Thyroid gland (tissue), 4 donors: ENCODE data around the gene SUN3. TPM values are rescaled to one million over a fixed set of nuclear protein-coding genes. Genes with fewer than 3 reads are reported as not detected.

Experiments used
- DNase-seq, 2 donors: peaks; one replicate each; pipeline ENCODE4 v3.0.0-alpha.2; 2019
- H3K27ac ChIP-seq, 3 donors: fragments of 200-600 bp; sonication (generic); 1 replicate in 2 of 3; 2 replicates in 1 of 3; pipeline ENCODE4 v1.5.1; 2016 to 2019; ENCODE audit warnings: mild to moderate bottlenecking in 1 of 3, moderate library complexity in 1 of 3
- H3K27me3 ChIP-seq: fragments of 200-600 bp; sonication (generic); one replicate; pipeline ENCODE4 v1.5.1; 2019
- H3K36me3 ChIP-seq, 2 donors: fragments of 200-600 bp; sonication (generic); one replicate each; pipeline ENCODE4 v1.5.1; 2016 to 2019
- H3K4me1 ChIP-seq, 2 donors: fragments of 200-600 bp; sonication (generic); one replicate each; pipeline ENCODE4 v1.5.1; 2017 to 2019
- H3K4me3 ChIP-seq, 3 donors: fragments of 200-600 bp; sonication (generic); replicated peaks in 1 of 3; 1 replicate in 2 of 3; 2 replicates in 1 of 3; pipeline ENCODE4 v1.5.1; 2016; ENCODE audit warnings: mild to moderate bottlenecking in 1 of 3
- H3K9me3 ChIP-seq: fragments of 200-600 bp; sonication (generic); one replicate; pipeline ENCODE4 v1.5.1; 2017
- POLR2A ChIP-seq, 2 donors: fragments of 450-650 bp; IDR thresholded peaks; one replicate each; pipeline ENCODE4 v1.6.1; 2017; ENCODE audit warnings: antibody characterized with exemption in 2 of 2, mild to moderate bottlenecking in 2 of 2, moderate library complexity in 1 of 2
- WGBS, 2 donors: methylation state at CpG; one replicate each; pipeline ENCODE4 v1.1.5; 2017; 5-methylcytosine and 5-hydroxymethylcytosine counted together
- intact Hi-C: fragments of 100-400 bp; cut with DNase I; formaldehyde crosslinking; loops from one replicate; pipeline ENCODE4 v1.15.1; 2023
- total RNA-seq, 4 donors: library from RNA; depleted of rRNA; stranded (reverse); fragments of >200 nt; gene quantifications; one replicate each; pipeline ENCODE4 v1.2.3, GENCODE V29; 2016
- TF ChIP-seq, protein P1 (sequence below), 6 experiments: fragments of 200-600 bp in 3 of 6; fragments of 450-650 bp in 3 of 6; sonication (generic) in 3 of 6; IDR thresholded peaks; one replicate each; pipeline ENCODE4 v1.5.1; 2016 to 2019; ENCODE audit warnings: antibody characterized with exemption in 6 of 6, mild to moderate bottlenecking in 2 of 6, inconsistent platforms in 1 of 6, moderate library complexity in 1 of 6

The SUN3 gene
- total RNA-seq, 4 donors from 2014 or later = not detected

DNA sequence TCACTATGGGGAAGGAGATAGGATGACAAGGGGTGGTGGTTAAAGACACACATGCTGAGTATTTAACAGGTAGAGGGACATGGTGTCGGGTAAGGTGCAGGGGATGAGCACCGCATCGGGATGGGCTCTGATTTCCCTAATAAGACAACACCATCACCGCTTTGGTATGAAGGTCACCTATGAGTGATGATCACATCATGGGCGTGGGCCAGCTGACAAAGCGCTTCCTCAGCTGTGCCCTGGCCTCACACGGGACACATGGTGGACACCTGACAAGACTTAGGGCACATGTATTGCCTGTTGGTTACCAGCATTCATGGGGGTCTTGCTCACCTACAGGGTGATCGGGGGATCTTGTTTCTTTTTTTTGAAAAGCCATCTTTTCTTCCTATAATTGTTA, 19.2 kb upstream of the SUN3 start:
- WGBS, 2 donors = 96 to 99% methylated on average over 8 of the region's 8 CpGs
- no peak for DNase-seq
- H3K36me3 ChIP-seq = no peaks in the 10 kb centered on the region
- no peak overlapping the region for H3K4me3 ChIP-seq
- intact Hi-C loops = no loop called here
- no peaks in the 10 kb centered on the region for H3K4me1 ChIP-seq
- no peaks in the 10 kb centered on the region for H3K9me3 ChIP-seq
- no peaks in the 10 kb centered on the region for H3K27me3 ChIP-seq
- TF ChIP-seq, protein P1, sequence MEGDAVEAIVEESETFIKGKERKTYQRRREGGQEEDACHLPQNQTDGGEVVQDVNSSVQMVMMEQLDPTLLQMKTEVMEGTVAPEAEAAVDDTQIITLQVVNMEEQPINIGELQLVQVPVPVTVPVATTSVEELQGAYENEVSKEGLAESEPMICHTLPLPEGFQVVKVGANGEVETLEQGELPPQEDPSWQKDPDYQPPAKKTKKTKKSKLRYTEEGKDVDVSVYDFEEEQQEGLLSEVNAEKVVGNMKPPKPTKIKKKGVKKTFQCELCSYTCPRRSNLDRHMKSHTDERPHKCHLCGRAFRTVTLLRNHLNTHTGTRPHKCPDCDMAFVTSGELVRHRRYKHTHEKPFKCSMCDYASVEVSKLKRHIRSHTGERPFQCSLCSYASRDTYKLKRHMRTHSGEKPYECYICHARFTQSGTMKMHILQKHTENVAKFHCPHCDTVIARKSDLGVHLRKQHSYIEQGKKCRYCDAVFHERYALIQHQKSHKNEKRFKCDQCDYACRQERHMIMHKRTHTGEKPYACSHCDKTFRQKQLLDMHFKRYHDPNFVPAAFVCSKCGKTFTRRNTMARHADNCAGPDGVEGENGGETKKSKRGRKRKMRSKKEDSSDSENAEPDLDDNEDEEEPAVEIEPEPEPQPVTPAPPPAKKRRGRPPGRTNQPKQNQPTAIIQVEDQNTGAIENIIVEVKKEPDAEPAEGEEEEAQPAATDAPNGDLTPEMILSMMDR (IDR thresholded peaks at IDR 0.05) = no peak
- no peak for TF ChIP-seq POLR2A (IDR thresholded peaks at IDR 0.05)
- H3K27ac ChIP-seq = no peak overlapping the region

DNA sequence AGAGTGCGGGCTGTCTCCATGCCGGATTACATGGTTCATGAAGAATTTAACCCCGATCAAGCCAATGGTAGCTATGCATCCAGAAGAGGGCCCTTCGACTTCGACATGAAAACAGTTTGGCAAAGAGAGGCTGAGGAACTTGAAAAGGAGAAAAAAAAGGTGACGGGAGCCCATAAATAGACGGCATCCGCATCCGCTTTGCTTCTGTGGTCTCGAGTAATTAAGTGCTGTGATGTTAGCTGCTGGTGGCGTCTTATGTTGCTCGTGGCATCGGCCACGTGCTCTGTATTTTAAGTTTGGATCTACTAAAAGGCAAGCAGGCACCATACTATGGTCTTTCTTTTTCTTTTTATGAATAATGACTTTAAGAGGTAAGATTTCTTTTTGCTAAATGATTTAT, 17.6 kb upstream of the SUN3 start:
- no peaks in the 10 kb centered on the region for H3K9me3 ChIP-seq
- no peak overlapping the region for H3K27ac ChIP-seq
- H3K4me1 ChIP-seq = no peaks in the 10 kb centered on the region
- no peaks in the 10 kb centered on the region for H3K36me3 ChIP-seq
- WGBS, 2 donors = 74 to 75% methylated on average over 14 of the region's 14 CpGs
- intact Hi-C loops = no loop called here
- H3K27me3 ChIP-seq = no peaks in the 10 kb centered on the region
- TF ChIP-seq, protein P1 (IDR thresholded peaks at IDR 0.05) = no peak
- TF ChIP-seq POLR2A (IDR thresholded peaks at IDR 0.05) = no peak
- no peak overlapping the region for H3K4me3 ChIP-seq
- no peak for DNase-seq

DNA sequence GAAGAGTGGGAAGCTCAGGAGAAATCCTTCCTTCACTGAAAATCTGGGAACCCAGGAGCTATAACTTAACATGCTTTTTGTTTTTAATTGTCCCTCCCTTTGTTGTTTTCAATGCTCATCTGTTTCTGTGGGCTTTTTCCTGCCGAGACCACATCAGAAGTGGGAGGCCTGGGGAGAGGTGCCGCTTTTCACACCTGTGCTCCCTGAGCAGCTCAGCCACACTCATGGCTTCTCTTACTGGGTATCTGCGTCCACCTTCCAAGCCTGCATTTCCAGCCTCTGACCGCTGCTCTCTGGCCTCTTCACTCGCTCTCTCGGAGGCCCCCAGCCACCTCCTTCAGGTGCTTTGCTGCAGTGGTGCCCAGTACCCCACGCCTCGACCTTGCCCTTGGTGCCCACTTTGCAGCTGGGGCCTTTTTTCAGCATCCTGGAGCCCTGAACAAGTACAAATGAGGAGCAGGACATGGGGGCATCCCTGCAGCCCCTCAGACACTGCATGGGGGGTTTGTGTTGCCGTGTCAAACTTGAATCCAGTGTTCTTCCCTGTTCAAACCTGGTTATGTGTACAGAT, 16.4 kb upstream of the SUN3 start:
- Histone ChIP-seq H3K27me3 (no peaks in the 10 kb centered on the region), H3K27ac (no peak overlapping the region), H3K4me1 (no peaks in the 10 kb centered on the region), H3K4me3 (no peak overlapping the region), H3K36me3 (no peaks in the 10 kb centered on the region), H3K9me3 (no peaks in the 10 kb centered on the region)
- intact Hi-C loops = no loop called here
- no peak for DNase-seq
- TF ChIP-seq, protein P1 (IDR thresholded peaks at IDR 0.05) = no peak
- TF ChIP-seq POLR2A (IDR thresholded peaks at IDR 0.05) = no peak
- WGBS, 2 donors = 73 to 76% methylated on average over 9 of the region's 9 CpGs

DNA sequence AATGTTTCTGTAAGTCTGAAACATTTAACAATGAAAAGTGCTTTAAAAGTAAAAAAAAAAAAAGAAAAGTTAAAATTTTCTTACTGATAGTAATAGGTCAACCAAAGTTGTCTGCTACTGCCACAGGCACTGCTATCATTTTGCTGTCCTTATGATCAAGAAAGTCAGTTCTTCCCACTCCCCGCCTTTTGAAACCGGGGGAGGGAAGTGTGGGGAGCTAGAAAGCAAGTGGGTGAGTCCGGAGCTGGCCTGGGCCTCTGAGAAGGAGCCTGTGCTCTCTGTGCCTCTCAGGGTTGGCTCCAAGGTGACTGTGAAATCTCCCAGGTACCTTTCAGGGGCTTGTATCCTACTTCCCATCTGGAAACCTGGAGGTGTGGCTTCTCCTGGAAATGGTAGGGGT, 13.7 kb upstream of the SUN3 start:
- Histone ChIP-seq H3K9me3 (no peaks in the 10 kb centered on the region), H3K36me3 (no peaks in the 10 kb centered on the region), H3K27ac (no peak overlapping the region), H3K4me3 (no peak overlapping the region), H3K4me1 (no peaks in the 10 kb centered on the region), H3K27me3 (no peaks in the 10 kb centered on the region)
- TF ChIP-seq POLR2A (IDR thresholded peaks at IDR 0.05) = no peak
- TF ChIP-seq, protein P1 (IDR thresholded peaks at IDR 0.05) = no peak
- WGBS, 2 donors = 61% methylated on average over 3 of the region's 3 CpGs
- no peak for DNase-seq
- intact Hi-C loops = no loop called here

DNA sequence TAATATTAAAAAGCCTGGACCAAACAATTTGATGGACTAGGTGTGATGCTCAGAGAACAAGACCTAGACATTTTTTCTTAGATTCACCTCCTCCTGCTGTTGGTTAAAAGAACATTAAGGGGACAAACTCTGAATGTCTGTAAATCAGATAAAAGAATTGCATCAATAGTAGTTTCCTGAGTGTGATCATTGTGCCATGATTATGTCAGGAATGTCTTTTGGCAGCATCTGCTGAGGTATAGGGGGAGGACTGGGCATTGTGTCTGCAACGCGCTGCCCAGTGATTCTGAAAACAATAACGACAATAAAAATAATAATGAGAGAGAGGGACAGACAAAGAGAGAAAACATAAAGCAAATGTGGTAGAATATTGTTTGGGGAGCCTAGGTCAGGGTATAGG, 13.3 kb upstream of the SUN3 start:
- TF ChIP-seq POLR2A (IDR thresholded peaks at IDR 0.05) = no peak
- TF ChIP-seq, protein P1 (IDR thresholded peaks at IDR 0.05) = no peak
- DNase-seq = no peak
- intact Hi-C loops = no loop called here
- Histone ChIP-seq H3K27ac (no peak overlapping the region), H3K4me1 (no peaks in the 10 kb centered on the region), H3K4me3 (no peak overlapping the region), H3K9me3 (no peaks in the 10 kb centered on the region), H3K27me3 (no peaks in the 10 kb centered on the region), H3K36me3 (no peaks in the 10 kb centered on the region)
- 73 to 81% methylated on average over 3 of the region's 3 CpGs for WGBS, 2 donors
